IMR-90 (cell line): ENCODE measurements around the gene PSENEN. TPM values are rescaled to one million over a fixed set of nuclear protein-coding genes. Genes with fewer than 3 reads are reported as not detected.

Experiments
- ATAC-seq: fragments of 200-7000 bp; cut with Tn5 transposase; 2 replicates; pipeline ENCODE4 v1.9.1; 2020; ENCODE audit warnings: low read depth, mild to moderate bottlenecking, moderate library complexity
- BruUV-seq: library from RNA; stranded (reverse); fragments of 400-500 nt; replicated peaks from 2 replicates; lab custom pipeline; 2021; lab: Mats Ljungman, UMichigan
- CTCF ChIA-PET: fragments of 300-600 bp; formaldehyde crosslinking; extraction: SDS; loops from one replicate; lab custom pipeline; 2021; ENCODE audit warnings: antibody characterized with exemption; lab: Yijun Ruan, JAX
- POLR2A ChIA-PET: fragments of 300-600 bp; sonication (Branson Sonifier 250); formaldehyde crosslinking; loops from one replicate; lab custom pipeline; 2022; ENCODE audit warnings: antibody characterized with exemption; ENCODE audit not compliant: unreplicated experiment; lab: Charles Lee
- DNase-seq: peaks from one replicate; pipeline ENCODE4 v3.0.0; 2013
- H2AFZ ChIP-seq: replicated peaks from 2 replicates; pipeline ENCODE3; 2013; ENCODE audit warnings: low read length, mild to moderate bottlenecking; ENCODE audit not compliant: poor library complexity
- H2AK5ac ChIP-seq: 2 replicates; pipeline ENCODE4 v1.6.1; 2013; ENCODE audit warnings: low read depth, low read length, inconsistent platforms
- H2AK9ac ChIP-seq: replicated peaks from 2 replicates; pipeline ENCODE3; 2013; ENCODE audit warnings: mild to moderate bottlenecking, low read depth, low read length, moderate library complexity; ENCODE audit not compliant: poor library complexity
- H2BK120ac ChIP-seq: 2 replicates; pipeline ENCODE4 v1.6.1; 2013; ENCODE audit warnings: low read depth, low read length, inconsistent platforms
- H2BK15ac ChIP-seq: 3 replicates; pipeline ENCODE4 v1.6.1; 2013; ENCODE audit warnings: low read depth, low read length, inconsistent platforms
- H2BK20ac ChIP-seq: 2 replicates; pipeline ENCODE4 v1.6.1; 2013; ENCODE audit warnings: low read depth, mild to moderate bottlenecking, inconsistent platforms, low read length, moderate library complexity
- H2BK5ac ChIP-seq: 2 replicates; pipeline ENCODE4 v1.6.1; 2013; ENCODE audit warnings: mild to moderate bottlenecking, low read depth, low read length, inconsistent platforms; ENCODE audit not compliant: poor library complexity, severe bottlenecking
- H3K14ac ChIP-seq: replicated peaks from 2 replicates; pipeline ENCODE4 v1.6.1; 2013; ENCODE audit warnings: low read depth, low read length, inconsistent platforms
- H3K18ac ChIP-seq: 2 replicates; pipeline ENCODE4 v1.6.1; 2013; ENCODE audit warnings: low read depth, low read length, control low read depth
- H3K23ac ChIP-seq: 2 replicates; pipeline ENCODE4 v1.6.1; 2013; ENCODE audit warnings: low read depth, low read length, inconsistent platforms
- H3K27ac ChIP-seq: 2 replicates; pipeline ENCODE4 v1.5.1; 2013; ENCODE audit warnings: mild to moderate bottlenecking, control low read depth, low read length; ENCODE audit not compliant: insufficient read depth
- H3K27me3 ChIP-seq: 2 replicates; pipeline ENCODE4 v1.6.1; 2013; ENCODE audit warnings: low read length; ENCODE audit not compliant: control insufficient read depth, insufficient read depth
- H3K36me3 ChIP-seq: 2 replicates; pipeline ENCODE4 v1.6.1; 2013; ENCODE audit warnings: low read length, mixed read lengths; ENCODE audit not compliant: control insufficient read depth, insufficient read depth
- H3K4ac ChIP-seq: 2 replicates; pipeline ENCODE4 v1.6.1; 2013; ENCODE audit warnings: low read depth, low read length, inconsistent platforms
- H3K4me1 ChIP-seq: 2 replicates; pipeline ENCODE4 v1.6.1; 2013; ENCODE audit warnings: low read length, mixed read lengths; ENCODE audit not compliant: control insufficient read depth, insufficient read depth
- H3K4me2 ChIP-seq: 2 replicates; pipeline ENCODE4 v1.6.1; 2013; ENCODE audit warnings: low read depth, mild to moderate bottlenecking, control low read depth, low read length, moderate library complexity
- H3K4me3 ChIP-seq: 2 replicates; pipeline ENCODE4 v1.5.1; 2013; ENCODE audit warnings: low read depth, mild to moderate bottlenecking, control low read depth, low read length, moderate library complexity; ENCODE audit not compliant: insufficient read depth
- H3K56ac ChIP-seq: 2 replicates; pipeline ENCODE4 v1.6.1; 2013; ENCODE audit warnings: low read length, inconsistent platforms; ENCODE audit not compliant: insufficient read depth; ENCODE audit errors: extremely low read depth
- H3K79me1 ChIP-seq, 2 experiments: 2 replicates each; pipeline ENCODE4 v1.6.1; 2013; ENCODE audit warnings: low read length in 2 of 2, inconsistent platforms in 1 of 2, low read depth in 1 of 2
- H3K9ac ChIP-seq: 2 replicates; pipeline ENCODE4 v1.6.1; 2013; ENCODE audit warnings: low read depth, low read length, control low read depth
- H3K9me1 ChIP-seq: 2 replicates; pipeline ENCODE4 v1.6.1; 2013; ENCODE audit warnings: low read length, inconsistent platforms; ENCODE audit not compliant: insufficient read depth
- H3K9me3 ChIP-seq: 2 replicates; pipeline ENCODE4 v1.6.1; 2013; ENCODE audit warnings: low read length; ENCODE audit not compliant: control insufficient read depth, insufficient read depth
- H4K20me1 ChIP-seq: 2 replicates; pipeline ENCODE4 v1.6.1; 2013; ENCODE audit warnings: low read length, inconsistent platforms; ENCODE audit not compliant: insufficient read depth
- H4K5ac ChIP-seq: 2 replicates; pipeline ENCODE4 v1.6.1; 2013; ENCODE audit warnings: mild to moderate bottlenecking, low read depth, low read length, control low read depth
- H4K8ac ChIP-seq, 2 experiments: 2 replicates each; pipeline ENCODE4 v1.6.1; 2013; ENCODE audit warnings: low read depth in 2 of 2, low read length in 2 of 2, control low read depth in 1 of 2, inconsistent platforms in 1 of 2
- H4K91ac ChIP-seq: 2 replicates; pipeline ENCODE4 v1.6.1; 2013; ENCODE audit warnings: low read depth, low read length, inconsistent platforms; ENCODE audit not compliant: insufficient read depth
- BHLHE40 ChIP-seq: fragments of 150-350 bp; IDR thresholded peaks from 2 replicates; pipeline ENCODE4 v1.6.1; 2016; ENCODE audit warnings: mild to moderate bottlenecking, low read depth, low read length
- CHD1 ChIP-seq: IDR thresholded peaks from 2 replicates; pipeline ENCODE4 v1.6.1; 2012; ENCODE audit warnings: low read depth, low read length, improper control_type of control experiment
- MXI1 ChIP-seq: IDR thresholded peaks from 2 replicates; pipeline ENCODE4 v1.6.1; 2012; ENCODE audit warnings: low read depth, mild to moderate bottlenecking, low read length, moderate library complexity, borderline replicate concordance
- POLR2A ChIP-seq: IDR thresholded peaks from 2 replicates; pipeline ENCODE4 v1.6.1; 2012; ENCODE audit warnings: mild to moderate bottlenecking, low read depth, low read length
- RAD21 ChIP-seq: IDR thresholded peaks from 2 replicates; pipeline ENCODE4 v1.6.1; 2012; ENCODE audit warnings: low read length, improper control_type of control experiment
- RCOR1 ChIP-seq: IDR thresholded peaks from 2 replicates; pipeline ENCODE4 v1.6.1; 2012; ENCODE audit warnings: mild to moderate bottlenecking, low read length, improper control_type of control experiment; ENCODE audit not compliant: insufficient replicate concordance
- WGBS, 2 experiments: methylation state at CpG; one replicate each; pipeline versions ENCODE4 v1.1.5 to v1.1.7; 2013; ENCODE audit warnings: missing lambda C conversion rate in 2 of 2; ENCODE audit not compliant: insufficient read length in 1 of 2; ENCODE audit errors: extremely low coverage in 2 of 2; 5-methylcytosine and 5-hydroxymethylcytosine counted together
- dilution Hi-C: fragments of 300-500 bp; cut with HindIII; formaldehyde crosslinking; loops from one replicate; pipeline ENCODE4 v1.14.3; 2018; ENCODE audit warnings: low sequenced_read_pairs; ENCODE audit not compliant: unreplicated experiment
- in situ Hi-C: fragments of 300-500 bp; cut with MboI; formaldehyde crosslinking; loops from 3 replicates; pipeline ENCODE4 v1.14.3; 2019; ENCODE audit warnings: low sequenced_read_pairs, inconsistent platforms, mixed read lengths
- intact Hi-C: fragments of 100-400 bp; cut with micrococcal nuclease; formaldehyde crosslinking; loops from 2 replicates; pipeline ENCODE4 v1.10.0; 2022
- polyA plus RNA-seq, 3 experiments: library from polyadenylated mRNA; depleted of rRNA; stranded (reverse); fragments of >200 nt; gene quantifications; 2 replicates each; pipeline ENCODE4 v1.2.3, GENCODE V29; 2012; ENCODE audit warnings: low replicate concordance in 1 of 3
- total RNA-seq: library from RNA; depleted of rRNA; stranded (reverse); fragments of >200 nt; gene quantifications from 2 replicates; pipeline ENCODE4 v1.2.3, GENCODE V29; 2012
- TF ChIP-seq, protein P1 (sequence below): fragments of 150-350 bp; IDR thresholded peaks from 2 replicates; pipeline ENCODE4 v1.6.1; 2016; ENCODE audit warnings: low read depth, mild to moderate bottlenecking, low read length, moderate library complexity, borderline replicate concordance

The PSENEN gene
- total and polyA plus RNA-seq, 2 of the 4 experiments (the other 2 are of a cell fraction) = 9.0 to 47.0 TPM

DNA sequence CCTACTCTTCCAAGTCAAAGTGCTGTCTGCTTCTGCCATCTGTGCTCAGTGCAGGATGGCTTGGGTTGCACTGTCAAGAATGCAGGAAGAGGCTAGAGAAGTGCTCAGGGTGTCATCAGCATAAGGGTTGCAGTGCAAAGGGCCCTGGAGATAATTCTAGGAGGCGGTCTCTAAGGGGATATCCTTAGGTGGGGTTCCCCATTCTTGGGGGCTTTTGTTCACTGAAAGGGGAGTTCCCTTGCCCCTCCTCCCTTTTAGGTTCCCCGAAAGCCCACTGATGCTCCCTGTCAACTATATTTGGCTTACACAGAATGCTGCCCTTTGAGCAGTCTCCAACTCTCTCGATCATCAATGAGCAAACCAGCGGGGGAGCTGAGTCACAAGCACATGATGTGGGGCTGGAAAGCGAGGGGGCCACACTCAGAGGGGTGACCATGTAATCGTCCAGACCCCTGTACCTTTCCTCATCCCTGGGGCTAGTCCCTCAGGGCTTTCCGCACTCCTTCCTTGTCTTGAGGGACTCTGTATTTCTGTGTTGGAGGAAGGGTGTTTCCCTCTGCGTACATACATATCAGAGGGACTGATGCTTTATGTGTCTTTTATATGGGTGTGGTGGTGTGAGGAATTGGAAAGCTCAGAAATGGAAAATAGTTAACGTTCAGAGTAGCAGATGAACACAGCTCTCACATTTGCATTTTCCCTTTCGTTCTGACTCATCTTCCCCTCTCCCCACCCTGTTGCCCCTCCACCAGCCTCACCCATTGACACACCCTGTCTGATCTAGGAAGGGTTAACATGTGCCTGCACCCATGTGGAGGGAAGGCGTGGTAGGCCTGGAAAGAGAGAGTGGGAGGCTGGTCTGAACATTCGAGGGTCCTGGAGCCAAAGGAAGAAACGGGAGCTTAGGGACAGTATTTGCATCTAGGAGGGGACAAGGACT lies 34.4 kb upstream of the PSENEN start:
- ATAC-seq = no peak

More for the DNA sequence above, 34.4 kb upstream of the PSENEN start:
- ChIA-PET CTCF (no interaction called here), POLR2A (no interaction called here)
- no peak overlapping the region for H3K4ac ChIP-seq
- no peak overlapping the region for H3K14ac ChIP-seq
- intact Hi-C loops = no loop called here
- in situ Hi-C loops = no loop called here
- no peak overlapping the region for H3K23ac ChIP-seq
- H3K27ac ChIP-seq = no peak overlapping the region
- no peaks in the 10 kb centered on the region for H3K27me3 ChIP-seq
- H4K5ac ChIP-seq = no peak overlapping the region
- TF ChIP-seq CHD1 (no peak), POLR2A (no peak), BHLHE40 (no peak), RAD21 (no peak), RCOR1 (no peak), MXI1 (no peak)
- TF ChIP-seq, protein P1, sequence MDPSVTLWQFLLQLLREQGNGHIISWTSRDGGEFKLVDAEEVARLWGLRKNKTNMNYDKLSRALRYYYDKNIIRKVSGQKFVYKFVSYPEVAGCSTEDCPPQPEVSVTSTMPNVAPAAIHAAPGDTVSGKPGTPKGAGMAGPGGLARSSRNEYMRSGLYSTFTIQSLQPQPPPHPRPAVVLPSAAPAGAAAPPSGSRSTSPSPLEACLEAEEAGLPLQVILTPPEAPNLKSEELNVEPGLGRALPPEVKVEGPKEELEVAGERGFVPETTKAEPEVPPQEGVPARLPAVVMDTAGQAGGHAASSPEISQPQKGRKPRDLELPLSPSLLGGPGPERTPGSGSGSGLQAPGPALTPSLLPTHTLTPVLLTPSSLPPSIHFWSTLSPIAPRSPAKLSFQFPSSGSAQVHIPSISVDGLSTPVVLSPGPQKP = no peak
- H4K20me1 ChIP-seq = no peaks in the 10 kb centered on the region
- no CpG with 5 or more reads among the region's 13 CpGs for WGBS, 2 experiments
- DNase-seq = no peak
- no peak overlapping the region for H3K4me3 ChIP-seq
- H4K91ac ChIP-seq = no peak overlapping the region
- H2AK9ac ChIP-seq = no peak overlapping the region
- H3K79me1 ChIP-seq = peaks cover 0 to 6% of the 10 kb centered on the region in 2 experiments; a peak in 1 of 4 replicates
- H3K9me3 ChIP-seq = no peaks in the 10 kb centered on the region
- no peak overlapping the region for H4K8ac ChIP-seq
- no peak overlapping the region for H3K56ac ChIP-seq
- no peak overlapping the region for H2BK20ac ChIP-seq
- H2BK5ac ChIP-seq = no peak overlapping the region
- BruUV-seq = no TSS peak
- no peak overlapping the region for H2AK5ac ChIP-seq
- no peak overlapping the region for H2BK120ac ChIP-seq
- no peaks in the 10 kb centered on the region for H3K9me1 ChIP-seq
- H3K18ac ChIP-seq = no peak overlapping the region
- no peak overlapping the region for H2BK15ac ChIP-seq
- dilution Hi-C loops = no loop called here
- H3K9ac ChIP-seq = no peak overlapping the region
- H3K36me3 ChIP-seq = no peaks in the 10 kb centered on the region
- no peak overlapping the region for H3K4me2 ChIP-seq
- no peak overlapping the region for H2AFZ ChIP-seq
- peaks cover 5% of the 10 kb centered on the region for H3K4me1 ChIP-seq
